OCI-M2 (cell line): ENCODE results near the gene MAFG.

ENCODE experiments used
- DNase-seq: peaks from one replicate; lab custom pipeline; 2025; ENCODE audit not compliant: unreplicated experiment; lab: John Stamatoyannopoulos, UW

Gene MAFG

DNA sequence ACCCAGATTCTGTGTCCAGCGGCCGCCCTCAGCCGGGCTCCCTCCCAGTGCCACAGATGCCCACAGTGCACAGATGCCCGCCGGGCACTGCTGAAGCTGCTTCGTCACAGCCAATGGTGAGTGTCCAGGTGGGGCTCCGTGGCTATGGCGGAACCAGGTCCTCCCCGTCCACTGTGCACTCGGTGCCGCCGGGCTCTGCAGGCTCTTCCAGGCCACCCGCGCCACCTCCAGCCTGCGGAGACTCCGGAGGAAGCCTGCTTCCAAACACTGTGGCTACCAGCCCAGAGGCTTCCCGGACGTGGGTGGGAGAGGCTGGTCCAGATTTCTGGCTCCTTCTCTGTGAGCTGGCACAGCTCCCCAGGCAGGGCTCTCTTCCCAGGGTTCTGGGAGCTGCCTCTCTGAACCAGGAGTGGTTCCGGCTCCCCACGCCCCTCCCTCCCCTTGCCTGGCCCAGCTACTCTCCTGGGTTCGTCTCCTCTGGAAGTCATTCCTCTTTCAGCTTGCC is 12.4 kb upstream of the MAFG start:
- DNase-seq: no peak

DNA sequence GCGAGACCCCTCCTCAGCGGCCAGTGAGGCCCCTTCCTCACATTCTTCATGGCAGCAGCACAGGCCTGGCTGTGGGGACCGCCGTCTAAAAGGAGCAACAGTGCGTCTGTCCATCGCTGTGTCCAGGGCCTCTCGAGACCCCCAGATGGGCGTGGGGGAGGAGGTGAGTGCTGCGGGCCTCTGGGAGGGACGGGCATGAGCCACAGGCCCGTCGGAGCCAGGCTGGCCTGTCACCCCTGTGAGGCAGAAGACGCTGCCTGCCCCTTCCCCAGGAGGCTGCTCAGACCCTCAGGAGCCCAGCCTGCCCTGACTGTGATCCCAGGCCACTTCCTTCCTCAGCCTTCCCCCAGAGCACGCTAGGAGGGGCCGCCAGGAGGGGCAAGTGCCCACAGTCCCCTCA is 11.7 kb upstream of the MAFG start:
- DNase-seq: no peak

GRCh38 chr17:81935709-81936084 is 8.2 kb upstream of the MAFG start:
- no peak for DNase-seq

GRCh38 chr17:81934850-81935708 is 7.5 kb upstream of the MAFG start:
- DNase-seq: no peak

GRCh38 chr17:81934098-81934757 is 6.7 kb upstream of the MAFG start:
- no peak for DNase-seq

- DNase-seq: no peak
Measured at GRCh38 chr17:81933178-81933699, 5.7 kb upstream of the MAFG start.

DNA sequence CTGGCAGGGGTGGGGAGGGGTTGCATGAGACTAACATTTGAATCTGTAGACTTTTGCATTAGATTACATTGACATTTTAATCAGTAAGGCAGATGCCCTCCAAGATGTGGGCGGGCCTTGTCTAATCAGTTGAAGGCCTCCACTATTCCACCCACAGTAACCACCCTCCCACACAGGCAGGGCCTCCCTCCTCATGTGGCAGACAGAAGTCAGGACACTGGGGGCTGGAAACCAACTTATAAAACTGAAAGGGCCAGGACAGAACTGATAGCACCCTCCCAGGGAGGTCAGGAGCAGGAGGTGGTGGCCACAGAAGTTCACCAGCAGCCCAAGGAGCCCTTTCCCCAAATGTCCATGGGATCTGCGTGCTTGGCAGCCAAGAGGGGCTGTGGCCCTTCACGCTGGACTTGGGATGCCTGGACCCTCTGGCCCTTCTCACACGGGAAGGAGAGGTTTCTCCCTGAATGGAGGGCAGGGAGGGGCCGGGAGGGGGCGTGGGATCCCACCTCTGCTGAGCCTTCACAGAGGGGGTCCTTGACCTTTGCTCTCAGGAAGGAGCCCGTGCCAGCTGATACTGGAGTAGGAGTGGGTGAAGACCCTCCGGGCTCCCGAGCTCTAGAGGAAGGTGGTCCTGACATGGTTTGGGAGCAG is 4.9 kb upstream of the MAFG start:
- DNase-seq: no peak

- no peak for DNase-seq
Measured at GRCh38 chr17:81931557-81932332, 4.2 kb upstream of the MAFG start.

DNA sequence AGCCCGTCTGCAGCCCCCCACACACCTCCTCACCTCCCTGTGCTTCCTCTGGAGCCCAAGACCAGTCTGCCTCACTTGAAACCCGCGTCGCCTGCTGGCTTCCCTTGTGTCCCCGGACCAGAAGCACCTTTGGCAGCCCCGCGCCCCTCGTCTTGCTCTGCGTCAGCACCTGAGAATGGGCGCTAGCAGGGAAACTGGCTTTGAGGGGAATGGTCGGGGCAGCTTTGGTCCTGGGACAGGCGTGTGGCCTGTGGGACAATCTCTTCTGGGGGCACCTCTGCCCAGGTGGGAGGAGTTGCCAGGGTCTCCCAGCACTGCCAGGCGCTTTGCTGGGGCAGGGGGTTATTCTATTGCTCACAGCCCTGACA is 3.6 kb upstream of the MAFG start:
- no peak for DNase-seq

- no peak for DNase-seq
Measured at GRCh38 chr17:81930142-81931125, 2.9 kb upstream of the MAFG start.

GRCh38 chr17:81929253-81930141 is 2.0 kb upstream of the MAFG start:
- DNase-seq: no peak

DNA sequence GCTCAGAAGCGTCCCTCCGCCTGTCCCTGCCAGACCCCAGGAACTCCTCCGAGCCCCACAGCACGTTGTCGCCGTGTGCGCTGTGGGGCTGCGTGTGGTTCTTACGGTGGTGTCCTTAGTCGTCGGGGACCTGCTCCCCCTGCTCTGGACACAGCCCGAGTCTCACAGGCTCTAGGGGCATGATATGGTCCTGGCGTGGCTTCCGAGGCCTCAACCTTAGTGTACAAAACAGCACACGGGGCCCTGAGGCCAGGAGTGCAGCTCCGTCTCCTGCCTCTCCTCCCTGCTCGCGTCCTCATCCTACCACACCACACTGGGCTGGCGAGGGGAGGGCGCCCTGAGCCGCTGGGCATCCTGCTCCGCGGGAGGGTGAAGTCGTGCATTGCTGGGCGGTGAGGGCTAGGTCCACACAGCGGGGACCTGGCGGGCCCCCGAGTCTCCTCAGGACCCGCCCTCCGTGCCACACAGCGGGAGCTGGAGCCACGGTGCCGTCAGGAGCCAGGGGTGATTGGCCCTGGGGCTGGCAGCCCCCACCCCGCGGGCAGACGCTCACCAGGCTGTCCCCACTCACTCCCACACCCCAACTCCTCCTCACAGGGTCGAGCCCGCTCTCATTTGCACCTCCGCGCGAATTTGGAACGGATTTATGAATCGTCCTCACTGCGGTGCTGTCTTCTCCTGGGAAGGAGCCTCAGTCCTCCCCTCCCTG is 1.2 kb upstream of the MAFG start:
- no peak for DNase-seq

DNA sequence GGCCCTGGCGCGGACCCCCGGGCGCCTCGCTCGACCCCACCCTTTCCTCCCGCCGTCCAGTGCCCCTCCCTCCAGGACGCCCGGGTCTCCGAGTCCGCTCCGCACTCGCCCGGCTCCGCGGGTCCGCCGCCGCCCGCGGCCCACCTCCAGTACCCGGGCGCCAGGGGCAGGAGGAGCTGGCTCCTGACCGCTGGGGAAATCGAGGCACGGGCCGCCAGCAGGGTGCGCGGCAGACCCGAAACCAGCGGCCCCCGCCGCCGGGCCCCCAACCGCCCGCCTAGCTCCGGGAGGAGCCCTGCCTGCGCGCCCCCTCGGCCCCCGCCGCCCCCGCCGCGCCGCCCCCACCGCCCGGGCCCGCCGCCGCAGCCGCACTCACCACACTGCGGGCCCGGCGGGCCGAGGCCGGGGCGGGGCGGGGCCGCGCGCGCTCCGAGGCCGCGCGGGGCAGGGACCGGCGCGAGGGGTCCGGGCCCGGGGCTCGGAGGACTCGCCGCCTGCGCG is 333 bp downstream of the MAFG start:
- no peak for DNase-seq

DNA sequence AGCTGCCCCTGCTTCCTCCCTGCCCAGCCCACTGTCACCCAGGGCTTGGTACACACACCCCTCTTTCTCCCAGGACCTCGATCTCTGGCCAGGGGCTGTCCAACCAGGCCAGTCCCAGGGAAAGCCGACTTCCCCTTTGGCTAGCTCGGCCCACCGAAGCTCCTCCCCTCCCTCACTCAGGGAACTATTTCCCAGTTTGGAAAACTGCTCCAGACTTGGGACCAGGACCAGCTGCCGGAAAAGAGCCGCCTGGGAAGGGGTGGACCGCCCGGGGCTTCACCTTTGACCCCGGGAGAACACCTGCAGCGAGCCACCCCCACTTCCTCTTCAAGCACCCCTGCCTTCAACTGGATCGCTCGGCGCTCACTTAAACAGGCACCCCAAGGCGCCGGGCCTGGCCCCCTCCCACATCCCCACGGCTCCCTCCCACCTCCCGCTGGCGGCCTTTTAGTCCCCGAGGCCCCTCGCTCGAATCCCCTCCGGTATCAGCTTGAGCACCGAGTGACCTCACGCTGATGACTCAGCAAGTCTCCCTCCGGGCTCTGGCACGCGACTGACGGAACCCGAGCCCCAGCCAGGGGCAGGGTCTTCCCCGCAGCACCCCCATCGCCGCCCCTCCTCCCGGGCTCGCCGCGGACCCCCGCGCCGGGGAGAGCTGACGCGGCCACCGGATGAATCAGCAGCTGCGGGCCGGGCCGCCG is 934 bp downstream of the MAFG start:
- no peak for DNase-seq

- DNase-seq: no peak
Measured at GRCh38 chr17:81925860-81926450, 1.6 kb downstream of the MAFG start.

DNA sequence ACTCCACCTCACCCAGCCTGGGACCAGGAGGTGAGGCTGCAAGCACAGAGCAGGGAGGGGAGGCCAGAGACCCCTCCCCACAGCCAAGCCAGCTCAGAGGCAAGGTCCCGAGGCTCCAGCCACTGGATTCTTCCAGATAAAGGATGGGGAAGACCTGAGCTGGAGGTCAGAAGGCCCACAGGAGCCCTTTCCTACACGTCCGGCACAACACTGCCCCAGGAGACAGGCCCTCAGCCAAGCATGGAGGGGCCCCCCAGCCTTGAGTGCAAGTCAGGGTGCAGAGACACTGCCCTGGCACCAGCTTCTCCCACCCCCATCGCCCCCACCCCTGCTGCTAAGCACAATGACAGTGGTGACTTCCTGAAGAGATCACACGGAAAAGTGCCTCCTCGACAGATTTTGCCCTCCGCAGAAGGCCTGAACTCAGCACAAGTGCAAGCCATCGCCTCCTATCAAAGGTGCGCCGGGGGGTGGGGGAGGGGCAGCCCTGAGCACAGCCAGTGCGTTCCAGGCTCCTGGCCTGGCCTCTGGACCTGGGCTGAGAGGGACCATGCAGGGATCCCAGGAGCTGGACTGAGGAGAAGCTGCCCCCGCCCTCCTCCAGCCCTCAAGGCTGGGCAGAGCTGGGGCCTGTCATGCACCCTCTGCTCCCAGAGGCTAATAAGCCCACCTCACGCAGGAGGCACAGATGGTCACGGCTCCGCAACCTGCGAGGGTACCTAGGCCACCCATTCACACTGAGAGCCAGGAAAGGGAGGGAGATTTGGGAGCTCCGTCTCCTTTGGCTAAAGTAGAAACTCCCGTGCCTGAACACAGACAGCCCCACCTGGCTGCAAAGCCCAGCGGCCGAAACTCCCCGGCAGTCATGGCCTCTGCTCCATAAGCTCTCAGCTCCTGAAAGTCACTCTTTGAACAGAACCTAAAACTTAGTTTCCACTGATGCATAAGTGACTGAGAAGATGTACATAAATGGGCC is 2.7 kb downstream of the MAFG start:
- no peak for DNase-seq
